Activated CD8-positive, alpha-beta memory T cell treated with anti-CD3 and anti-CD28 coated beads, Interleukin-2, amount 50 U/mL, for 4 hours (primary cell): ENCODE results near the gene FNTB.
"Not testable (repeated sequence)": the region's sequence is repeated elsewhere in the genome, so short reads cannot be mapped to it uniquely, and the experiment has no call there.

ENCODE experiments used
- DNase-seq: peaks from one replicate; pipeline ENCODE4 v3.0.0-alpha.2; 2020

Gene FNTB

GRCh38 chr14:65057695-65058094, 71.0 kb downstream of the FNTB start:
- no peak for DNase-seq

DNA sequence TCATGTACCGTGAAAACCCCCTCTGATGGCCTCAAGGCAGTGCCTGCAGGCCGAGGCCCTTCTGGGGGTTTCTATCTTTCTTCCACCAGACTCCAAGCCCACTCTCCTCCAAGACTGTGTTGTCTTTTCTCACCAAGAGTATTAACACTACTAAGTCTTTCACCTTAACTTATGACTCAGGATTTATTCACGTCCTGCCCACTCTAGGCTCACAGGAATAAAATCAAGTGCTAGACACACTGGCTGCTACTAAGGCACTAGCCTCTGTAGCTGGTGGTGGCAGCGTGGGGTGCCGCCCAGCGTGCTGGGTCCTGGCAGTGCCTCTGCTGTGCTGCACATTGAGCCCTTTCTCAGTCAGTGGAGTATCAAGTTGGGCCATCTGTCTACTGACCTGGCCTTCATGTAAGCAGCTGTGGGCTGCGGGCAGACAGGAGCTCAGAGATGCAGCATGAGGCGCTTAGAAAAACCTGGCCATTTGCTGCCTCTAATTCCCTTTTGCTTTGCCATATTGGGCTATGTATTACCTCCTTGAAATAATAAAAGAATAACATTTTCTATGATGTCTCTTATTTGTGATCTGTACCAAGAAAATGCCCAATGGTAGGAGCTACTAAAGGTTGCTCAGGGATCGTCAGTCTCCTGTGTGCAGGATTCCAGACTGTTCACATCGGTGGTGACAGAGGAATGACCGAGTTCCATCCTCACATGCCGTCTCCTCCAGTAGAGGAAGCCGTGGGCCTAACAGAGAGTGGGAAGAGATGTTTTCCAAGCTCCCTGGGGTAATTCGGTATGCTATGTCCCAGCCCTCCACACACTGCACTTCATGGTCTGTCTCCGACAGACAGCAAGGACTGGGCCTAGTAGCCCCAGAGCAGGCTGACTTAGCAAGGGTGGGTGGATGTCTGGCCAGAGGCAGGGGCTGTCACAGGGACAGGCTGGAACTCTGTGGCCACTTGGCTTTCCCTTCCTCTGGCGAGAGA, 75.7 kb downstream of the FNTB start:
- no peak for DNase-seq

- DNase-seq, result no peak
Observed at GRCh38 chr14:65065719-65066118, 79.0 kb downstream of the FNTB start.

DNA sequence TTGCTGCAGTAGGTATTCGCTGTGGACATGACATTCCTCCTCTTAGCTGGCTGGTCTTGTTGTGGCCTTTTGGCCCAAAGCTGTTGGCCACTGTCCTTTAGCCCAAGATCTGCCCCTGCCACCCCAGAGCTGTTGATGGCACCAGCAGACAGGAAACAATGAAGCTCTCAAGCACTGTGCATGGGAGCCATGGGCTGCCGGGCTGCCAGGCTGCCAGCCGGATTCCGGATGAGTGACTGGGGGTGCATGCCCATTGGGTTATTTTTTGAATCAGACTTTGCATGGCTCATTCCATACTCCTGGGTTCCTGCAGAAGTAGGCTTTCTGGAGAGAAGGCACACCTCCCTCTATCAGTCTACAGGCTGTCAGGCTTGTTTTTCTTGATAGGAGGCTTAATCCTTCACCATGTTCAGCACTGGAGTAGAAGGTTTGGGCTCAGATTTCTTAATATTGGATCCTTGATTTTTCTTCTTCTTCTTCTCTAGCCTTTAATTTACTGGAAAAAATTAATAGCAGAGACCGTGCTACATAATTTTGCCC, 83.2 kb downstream of the FNTB start:
- no peak for DNase-seq

GRCh38 chr14:65070471-65070976, 83.8 kb downstream of the FNTB start:
- no peak for DNase-seq

DNA sequence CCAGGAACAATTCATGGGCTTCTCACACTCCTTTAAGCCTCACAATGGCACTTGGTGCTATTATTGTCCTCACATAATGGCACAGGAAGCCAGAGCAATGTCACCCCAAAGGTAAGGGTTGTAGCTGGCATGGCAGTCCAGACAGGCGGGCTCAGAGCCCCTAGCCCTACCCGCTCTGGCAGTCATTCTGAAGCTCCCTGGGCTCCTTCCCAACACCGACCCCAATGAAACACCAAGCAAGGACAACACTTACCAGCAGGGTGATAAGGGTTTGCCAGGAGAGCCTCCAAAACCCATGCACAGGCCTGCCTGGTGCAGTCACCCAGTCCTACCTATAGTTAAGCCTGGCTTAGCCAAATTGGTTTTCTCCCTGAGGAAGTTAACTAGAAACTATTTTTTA, 84.8 kb downstream of the FNTB start:
- DNase-seq, result no peak

GRCh38 chr14:65072256-65072655, 85.6 kb downstream of the FNTB start:
- DNase-seq, result no peak

DNA sequence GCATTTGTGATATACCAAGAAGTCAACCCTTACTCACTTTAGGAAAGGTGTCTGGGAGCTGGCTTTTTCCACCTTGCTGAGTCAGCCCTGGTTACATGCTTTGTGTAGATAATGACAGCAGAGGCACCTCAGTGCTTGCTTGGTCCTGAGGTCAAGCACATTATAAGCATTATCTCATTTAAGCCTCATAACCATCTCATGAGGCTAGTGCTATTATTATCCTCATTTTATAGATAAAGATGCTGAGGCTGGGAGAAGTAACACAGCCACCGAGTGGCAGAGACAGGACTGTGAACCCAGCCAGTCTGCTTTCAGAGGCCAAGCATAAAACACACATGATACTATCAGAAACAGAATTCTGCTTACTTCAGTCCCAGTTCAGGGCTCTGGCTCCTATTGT, 86.2 kb downstream of the FNTB start:
- no peak for DNase-seq

DNA sequence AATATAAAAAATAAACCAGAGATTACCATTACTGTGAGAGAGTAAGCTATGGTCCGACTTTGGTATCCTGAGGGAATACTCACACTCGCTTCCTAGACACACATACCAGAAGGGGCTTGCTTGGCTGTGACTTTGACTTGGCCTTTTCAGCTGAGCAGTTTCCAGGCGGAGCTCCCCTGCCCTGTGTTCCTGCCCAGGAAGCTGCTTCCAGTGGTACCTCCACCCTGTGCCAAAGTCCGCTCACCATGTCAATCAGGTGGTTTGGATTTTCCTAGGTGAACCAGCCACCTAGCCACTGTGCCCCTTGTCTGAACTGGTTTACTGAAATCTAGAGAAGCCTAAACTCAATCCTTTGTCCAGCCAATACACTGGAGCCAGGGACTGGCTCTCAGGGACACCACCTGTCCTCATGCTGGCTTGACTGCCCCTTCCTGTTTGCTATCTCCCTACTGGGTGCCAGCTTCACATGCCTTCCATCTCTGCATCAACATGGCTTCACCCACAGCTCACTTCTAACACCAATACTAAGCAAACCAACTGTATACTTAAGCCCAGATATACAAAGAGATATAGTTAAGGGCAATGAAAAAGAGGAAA, 87.0 kb downstream of the FNTB start:
- DNase-seq, result no peak

GRCh38 chr14:65074449-65075150, 87.9 kb downstream of the FNTB start:
- no peak for DNase-seq

- DNase-seq, result no peak
Observed at GRCh38 chr14:65075628-65076325, 89.1 kb downstream of the FNTB start.

DNA sequence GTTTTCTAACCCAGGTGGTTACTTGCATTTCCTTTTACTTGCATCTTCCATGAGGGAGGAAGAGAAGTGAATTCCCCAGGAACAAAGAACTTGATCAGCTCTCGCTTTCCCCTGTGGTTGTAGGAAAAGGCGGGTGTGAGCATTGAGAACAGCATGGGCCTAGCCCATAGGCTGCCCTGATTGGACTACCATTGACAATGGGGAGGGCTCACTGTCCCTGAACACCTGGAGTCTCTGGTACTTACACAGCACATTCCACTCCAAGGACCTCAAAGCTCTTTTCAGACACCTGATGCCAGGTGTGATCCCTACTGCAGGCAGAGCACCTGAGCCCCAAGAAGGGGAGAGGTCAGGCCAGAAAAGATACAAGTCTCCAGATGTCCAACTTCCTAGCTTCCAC, 90.6 kb downstream of the FNTB start:
- no peak for DNase-seq

- no peak for DNase-seq
Observed at GRCh38 chr14:65079201-65079600, 92.5 kb downstream of the FNTB start.

- DNase-seq, result no peak
Observed at GRCh38 chr14:65079768-65080167, 93.1 kb downstream of the FNTB start.

DNA sequence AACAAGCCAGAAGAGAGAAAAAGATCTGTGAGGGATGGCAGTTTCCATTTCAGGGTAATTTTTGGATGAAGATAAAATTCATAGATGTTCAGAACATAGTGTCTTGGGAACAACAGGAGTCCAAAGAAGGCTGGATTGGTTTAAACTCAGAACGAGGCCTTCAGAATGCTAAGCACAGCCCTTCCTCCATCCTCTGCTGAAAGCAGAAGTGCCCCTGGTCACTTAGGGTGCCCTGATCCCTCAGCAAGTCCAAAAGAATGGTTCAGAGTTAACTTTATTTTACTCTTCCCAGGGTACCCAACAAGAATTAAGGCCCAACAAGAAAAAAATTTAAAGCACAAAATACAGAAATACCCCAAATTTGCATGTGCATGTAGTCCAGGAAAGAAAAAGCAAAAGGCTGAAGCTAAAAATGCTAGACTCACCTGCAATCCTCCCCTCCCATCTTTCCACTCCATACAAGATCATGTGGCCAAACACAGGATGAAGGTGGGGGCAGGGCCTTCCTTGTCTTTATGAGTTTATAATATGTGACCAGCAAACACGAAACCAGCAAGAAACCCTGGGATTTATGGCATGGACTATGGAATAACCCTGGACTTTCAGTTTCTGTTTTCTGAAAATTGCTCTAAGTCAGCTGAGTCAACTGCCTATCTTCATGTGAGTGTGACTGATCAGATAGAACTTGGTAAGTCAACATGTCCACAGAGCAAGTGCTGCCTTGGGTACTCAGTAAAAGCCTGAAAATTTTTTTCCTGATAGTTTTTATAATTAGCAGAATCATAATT, 94.5 kb downstream of the FNTB start:
- DNase-seq, result no peak

DNA sequence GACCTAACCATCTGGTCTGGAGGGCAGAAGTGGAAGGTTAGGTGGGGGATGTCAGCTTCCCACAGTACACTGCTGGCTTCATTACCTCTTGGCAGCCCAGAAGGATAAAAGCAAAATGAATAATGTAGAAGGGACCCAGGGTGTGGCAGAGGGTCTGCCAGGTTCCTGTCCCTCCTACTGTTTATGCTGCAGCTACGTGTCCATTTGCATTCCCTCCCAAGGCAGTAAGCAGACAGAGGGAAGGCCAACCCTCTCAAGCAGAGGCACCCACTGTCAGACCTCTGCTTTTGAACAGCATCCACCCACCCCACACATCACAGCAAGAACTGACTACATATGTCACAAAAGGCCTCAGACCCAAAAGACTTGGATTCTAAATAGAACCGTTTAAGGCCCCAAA, 96.2 kb downstream of the FNTB start:
- no peak for DNase-seq

GRCh38 chr14:65084554-65085505, 98.1 kb downstream of the FNTB start:
- no peak for DNase-seq

DNA sequence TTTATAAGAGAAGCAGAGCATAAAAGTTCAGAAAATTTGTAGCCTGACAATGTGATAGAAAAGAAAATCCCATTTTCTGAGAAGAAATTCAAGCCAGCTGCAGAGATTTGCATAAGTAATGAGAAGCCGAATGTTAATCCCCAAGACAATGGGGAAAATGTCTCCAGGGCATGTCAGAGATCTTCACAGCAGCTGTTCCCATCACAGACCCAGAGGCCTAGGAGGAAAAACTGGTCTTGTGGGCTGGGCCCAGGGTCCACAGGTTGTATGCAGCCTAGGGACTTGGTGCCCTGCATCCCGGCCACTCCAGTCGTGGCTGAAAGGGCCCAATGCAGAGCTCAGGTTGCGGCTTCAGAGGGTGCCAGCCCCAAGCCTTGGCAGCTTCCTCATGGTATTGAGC, 100.0 kb downstream of the FNTB start:
- not testable (repeated sequence) for DNase-seq

GRCh38 chr14:65087835-65088234, 101.1 kb downstream of the FNTB start:
- not testable (repeated sequence) for DNase-seq

GRCh38 chr14:65092349-65092748, 105.7 kb downstream of the FNTB start:
- no peak for DNase-seq
